Stimulated activated CD4-positive, alpha-beta T cell treated with anti-CD3 and anti-CD28 coated beads, Interleukin-1b, Interleukin-23, amount 100 ng/mL, for 24 hours (primary cell): ENCODE data around the gene PDE7B.

Source experiments
- DNase-seq, 4 experiments: peaks; one replicate each; pipeline ENCODE4 v3.0.0-alpha.2; 2020; ENCODE audit warnings: low read depth in 4 of 4, low spot score in 1 of 4

The PDE7B gene

GRCh38 chr6:136022224-136022874 is 170.8 kb downstream of the PDE7B start:
- no peak for DNase-seq

DNA sequence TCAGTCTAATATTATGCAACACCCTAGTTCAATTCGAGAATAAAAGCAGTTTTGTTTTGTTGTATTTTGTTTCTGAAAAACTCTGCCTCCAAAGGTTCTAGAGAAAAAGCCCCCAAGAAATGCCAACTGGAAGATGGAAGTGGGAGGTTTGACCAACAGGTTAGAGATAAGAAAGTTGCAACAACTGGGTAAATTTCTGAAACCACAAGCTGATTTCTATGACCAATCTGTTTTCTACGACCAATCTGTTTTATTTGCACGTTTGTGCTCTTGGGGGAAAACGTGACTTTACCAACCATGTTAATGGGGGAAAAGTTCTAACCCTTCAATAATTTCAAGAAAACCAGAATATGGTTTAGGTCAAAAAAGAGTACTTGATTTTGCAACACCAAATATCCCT is 173.2 kb downstream of the PDE7B start:
- DNase-seq = no peak

DNA sequence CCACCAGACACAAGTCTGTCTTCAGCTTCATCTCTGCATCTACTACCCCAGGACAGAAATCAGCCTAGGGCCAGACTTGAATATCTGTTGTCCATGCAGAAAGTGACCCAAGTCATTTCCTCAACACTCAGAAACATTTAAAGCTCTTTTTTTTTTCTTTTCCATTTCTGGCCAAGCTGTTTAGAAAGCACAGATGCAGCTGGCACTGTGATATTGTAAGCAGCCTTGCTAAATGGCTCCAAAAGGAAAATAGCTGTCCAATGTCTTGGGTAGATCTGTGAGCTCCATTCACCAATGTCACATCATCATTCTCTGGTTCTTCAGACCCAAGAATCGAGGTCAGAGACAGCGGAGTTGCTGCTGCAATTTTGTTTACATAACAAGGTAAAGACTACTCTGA is 174.2 kb downstream of the PDE7B start:
- no peak for DNase-seq

- no peak for DNase-seq
Measured at GRCh38 chr6:136030131-136030530, 178.6 kb downstream of the PDE7B start.

DNA sequence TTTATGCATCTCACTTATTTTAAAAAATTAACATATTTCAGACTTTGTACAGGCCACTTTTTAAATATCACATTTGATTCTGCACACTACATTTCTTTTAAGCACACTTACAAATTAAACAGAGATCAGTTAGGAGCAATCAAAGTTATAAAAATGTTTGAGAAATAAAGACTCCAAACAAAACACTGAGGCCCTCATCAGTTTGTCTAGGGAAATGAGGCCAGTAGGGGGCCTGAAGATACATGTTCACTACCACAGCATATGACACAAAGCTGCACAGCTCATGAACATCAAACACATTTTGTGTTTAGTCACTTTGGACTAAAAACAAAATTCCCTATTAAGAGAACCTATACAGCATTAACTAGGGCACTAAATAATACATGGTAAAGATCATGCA is 180.5 kb downstream of the PDE7B start:
- DNase-seq = no peak

DNA sequence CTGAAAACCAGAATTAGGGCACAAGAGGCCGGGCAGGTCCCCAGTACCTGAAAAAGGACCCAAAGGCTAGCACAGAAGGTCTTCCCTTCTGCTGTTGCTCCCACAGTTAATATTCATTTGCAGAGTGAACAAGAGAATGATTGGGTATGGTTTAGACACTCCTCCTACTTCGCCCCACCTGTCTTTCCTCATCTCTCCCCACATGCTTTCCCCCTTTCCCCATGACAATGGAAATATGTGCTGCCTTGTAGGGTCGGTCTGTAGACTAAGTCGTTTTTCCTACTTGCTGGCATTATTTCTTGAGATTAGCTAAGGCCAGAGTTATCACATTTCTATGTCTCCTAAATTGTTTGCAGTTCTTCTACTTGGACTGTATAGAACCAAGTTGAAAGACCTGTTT is 181.9 kb downstream of the PDE7B start:
- no peak for DNase-seq

DNA sequence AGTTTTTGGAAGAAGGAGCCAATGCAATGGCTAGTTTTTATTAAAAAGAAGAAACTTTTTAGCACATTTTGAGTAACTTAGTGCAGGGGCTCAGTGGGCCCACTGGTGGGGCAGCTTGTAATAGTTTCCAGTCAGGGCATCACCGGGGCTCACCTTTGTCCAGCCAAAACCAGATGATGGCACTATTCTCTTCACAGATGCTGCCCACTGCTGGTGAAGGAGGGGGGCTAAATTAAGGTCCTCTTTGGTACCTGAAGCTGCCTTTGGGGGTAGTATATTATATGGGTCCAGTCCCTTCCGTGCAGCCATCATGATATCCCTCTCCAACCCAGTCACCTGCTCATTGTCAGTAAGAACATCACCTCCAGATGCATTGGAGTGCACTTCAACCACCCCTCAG is 182.9 kb downstream of the PDE7B start:
- DNase-seq = no peak

DNA sequence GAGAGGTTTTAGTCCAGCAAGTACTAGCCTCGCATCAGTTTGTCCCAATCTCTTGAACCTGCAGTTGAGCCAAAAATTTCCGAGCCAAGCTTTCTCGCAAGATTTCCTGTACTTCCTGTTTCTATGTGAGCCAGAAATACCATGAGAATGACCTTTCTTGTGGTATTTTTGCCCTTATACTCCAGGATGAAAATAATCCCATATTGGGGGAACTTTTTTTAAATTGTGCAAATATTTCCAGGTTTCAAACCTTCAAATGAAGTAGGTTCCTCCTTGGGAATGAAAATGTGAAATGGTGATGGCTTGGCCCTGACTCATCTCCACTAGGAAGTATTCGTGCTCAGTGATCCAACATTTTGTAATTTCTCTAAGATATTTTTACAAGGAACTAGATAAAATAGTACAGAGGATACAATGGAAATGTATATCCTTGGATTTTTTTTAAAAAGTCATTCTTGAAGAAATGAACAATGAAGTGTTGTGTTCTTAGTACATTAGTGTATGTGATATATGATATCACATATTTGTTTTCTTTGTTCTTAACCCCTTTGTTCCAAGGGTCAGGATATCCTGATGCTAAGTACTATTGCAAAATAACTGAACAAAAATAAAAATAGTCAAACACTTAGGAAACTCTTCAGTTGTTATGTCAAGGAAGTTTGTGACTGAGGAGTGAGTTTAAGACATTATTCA is 184.0 kb downstream of the PDE7B start:
- DNase-seq = no peak

GRCh38 chr6:136036071-136036380 is 184.5 kb downstream of the PDE7B start:
- no peak for DNase-seq

GRCh38 chr6:136036601-136037000 is 185.1 kb downstream of the PDE7B start:
- DNase-seq = no peak

- DNase-seq = no peak
Measured at GRCh38 chr6:136037242-136037875, 185.9 kb downstream of the PDE7B start.

DNA sequence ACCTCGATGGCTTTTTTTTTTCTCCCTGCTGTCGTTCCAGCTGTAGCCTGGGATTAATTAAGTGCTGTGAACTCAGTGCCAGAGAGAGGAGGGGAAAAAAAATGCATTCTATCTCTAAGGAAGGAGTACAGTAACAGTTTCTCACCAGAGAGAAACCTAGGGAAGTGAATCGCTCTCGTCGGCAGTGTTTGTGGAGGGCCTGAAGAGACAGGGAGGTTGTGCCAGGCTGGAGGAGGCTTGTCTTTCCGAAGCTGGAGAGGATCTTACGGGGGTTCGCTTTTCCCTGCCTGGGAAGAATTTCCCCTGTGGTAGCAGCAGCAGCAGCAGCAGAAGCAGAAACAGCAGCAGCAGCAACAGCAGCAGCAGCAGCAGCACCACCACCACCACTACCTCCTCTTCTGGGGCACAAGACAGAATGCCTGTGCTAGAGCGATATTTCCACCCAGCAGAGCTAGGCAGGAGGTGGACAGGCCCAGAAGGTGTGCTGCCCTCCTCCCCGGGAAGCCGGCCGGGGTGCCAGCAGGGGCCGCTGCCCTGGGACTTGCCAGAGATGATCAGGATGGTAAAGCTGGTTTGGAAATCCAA is 186.5 kb downstream of the PDE7B start:
- no peak for DNase-seq

GRCh38 chr6:136038531-136038930 is 187.0 kb downstream of the PDE7B start:
- DNase-seq = no peak

- DNase-seq = no peak
Measured at GRCh38 chr6:136039185-136039584, 187.7 kb downstream of the PDE7B start.

- no peak for DNase-seq
Measured at GRCh38 chr6:136050475-136050874, 199.0 kb downstream of the PDE7B start.

DNA sequence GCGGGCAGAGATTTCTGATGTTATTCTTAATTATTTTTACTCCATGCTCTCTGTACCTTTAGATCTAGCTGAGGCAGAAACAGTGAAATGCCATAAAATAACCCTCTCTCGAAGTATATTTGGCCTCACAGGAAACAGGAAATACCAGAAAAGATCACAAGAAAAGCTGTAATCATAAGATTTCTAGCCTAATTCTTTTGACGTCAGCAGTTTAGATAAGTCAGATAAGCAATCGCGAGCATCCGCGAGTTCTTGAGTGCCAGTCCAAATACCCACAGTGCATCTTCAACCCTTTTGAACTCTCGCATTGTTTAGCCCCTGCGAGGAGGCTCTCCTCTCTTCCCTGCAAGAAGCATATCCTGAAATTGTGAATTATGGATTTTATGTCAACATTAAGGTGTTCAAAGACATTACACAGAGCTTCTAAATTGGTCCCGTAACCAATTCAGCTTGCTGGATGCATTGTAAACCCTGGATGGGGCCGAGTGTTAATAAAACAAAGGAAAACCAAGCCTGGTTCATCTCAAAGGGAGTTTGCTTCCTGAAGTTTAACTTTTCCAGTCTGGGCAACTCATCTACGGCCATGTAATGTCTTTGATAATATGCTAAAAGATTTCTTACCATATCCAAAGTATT is 199.8 kb downstream of the PDE7B start:
- no peak for DNase-seq

- no peak for DNase-seq
Measured at GRCh38 chr6:136052031-136052430, 200.5 kb downstream of the PDE7B start.

DNA sequence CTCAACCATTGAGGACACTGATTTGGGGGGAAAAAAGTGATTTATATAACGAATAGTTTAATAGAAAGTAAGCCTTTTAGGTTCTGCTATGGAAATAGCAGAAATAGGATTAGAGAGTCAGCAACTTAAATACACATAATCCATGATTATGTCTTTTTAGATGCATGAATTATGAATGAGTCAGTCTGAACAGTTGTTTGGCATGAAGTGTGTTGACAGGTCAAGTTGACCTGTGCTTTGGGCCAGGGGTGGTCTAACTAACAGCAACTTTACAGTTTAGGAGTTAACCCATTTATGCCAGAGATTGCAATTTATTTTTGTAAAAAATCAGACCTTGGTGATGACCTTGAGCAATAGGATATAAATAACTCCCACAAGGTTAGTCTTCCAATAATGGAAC is 207.4 kb downstream of the PDE7B start:
- DNase-seq = no peak

DNA sequence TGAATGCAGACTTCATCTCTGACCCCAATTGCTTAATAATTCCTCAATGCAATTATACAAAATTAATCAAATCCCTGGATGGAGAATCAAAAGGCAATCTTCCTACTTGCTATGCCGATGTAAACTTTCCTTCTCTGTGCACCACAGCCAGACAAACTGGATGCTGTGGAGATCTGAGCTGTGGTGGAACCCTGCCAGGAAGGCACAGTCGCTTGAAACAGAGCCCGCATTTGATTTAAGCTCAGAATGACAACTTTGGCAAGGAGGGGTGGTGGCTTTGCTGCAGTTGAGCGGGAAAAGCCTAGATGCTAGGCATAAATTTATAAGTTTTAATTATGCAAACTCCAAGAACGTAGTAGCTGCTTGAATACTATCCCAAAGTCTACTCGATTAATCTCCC is 207.8 kb downstream of the PDE7B start:
- no peak for DNase-seq

- no peak for DNase-seq
Measured at GRCh38 chr6:136060052-136060451, 208.6 kb downstream of the PDE7B start.

DNA sequence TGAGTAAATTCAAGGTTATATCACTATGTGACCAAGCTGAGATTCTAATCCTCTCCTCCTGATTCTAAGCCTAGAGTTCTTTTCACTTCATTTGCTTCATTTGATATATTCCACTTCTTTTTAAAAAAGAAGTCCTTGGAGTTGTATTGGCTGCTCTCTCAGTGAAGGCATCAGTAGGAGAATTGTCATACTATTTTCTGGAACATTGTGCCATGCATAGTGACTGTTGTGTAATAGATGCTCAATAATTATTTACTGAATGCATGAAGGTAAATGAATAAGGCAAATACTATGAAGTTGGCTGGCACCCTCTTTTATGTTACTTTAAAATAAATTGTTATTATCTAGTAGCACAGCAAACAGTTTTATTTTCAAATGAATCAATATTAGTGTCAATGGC is 209.3 kb downstream of the PDE7B start:
- DNase-seq = no peak

GRCh38 chr6:136061701-136062100 is 210.2 kb downstream of the PDE7B start:
- DNase-seq = no peak
